ENCODE data around the gene TIPRL. TPM values are rescaled to one million over a fixed set of nuclear protein-coding genes. Genes with fewer than 3 reads are reported as not detected.

TIPRL gene
- polyA plus RNA-seq, 1 experiment = 52.9 TPM

DNA sequence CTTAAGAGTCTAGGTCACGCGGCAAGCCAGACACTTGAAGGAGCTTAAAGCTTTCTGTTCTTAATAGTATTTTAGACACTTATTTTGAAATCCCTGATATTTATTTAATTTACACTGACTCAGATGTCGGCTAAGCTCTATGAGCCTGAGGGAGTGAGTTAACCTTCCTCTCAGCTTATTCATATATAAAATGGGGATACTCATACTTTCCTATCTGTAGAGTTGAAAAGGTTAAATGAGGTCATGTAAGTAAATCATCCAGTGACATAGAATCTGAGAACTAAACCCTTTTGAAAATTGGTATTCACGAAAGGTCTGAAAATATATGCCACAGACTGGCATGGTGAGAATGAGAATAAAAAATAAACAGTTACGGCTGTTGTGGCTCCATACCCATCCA, 40.6 kb upstream of the TIPRL start:
- DNase-seq (ENCODE audit: low read depth, low spot score) = no peak
- Histone ChIP-seq H3K27ac (ENCODE audit: low read depth, low read length) (no peak overlapping the region), H3K4me3 (ENCODE audit: low read depth, low read length) (no peak overlapping the region), H3K27me3 (ENCODE audit: control insufficient read depth, insufficient read depth, low read length) (no peaks in the 10 kb centered on the region), H3K9me3 (ENCODE audit: control insufficient read depth, insufficient read depth, low read length) (peaks cover 3% of the 10 kb centered on the region; the same call in 1 of the 2 replicates)
- ChIA-PET CTCF (interaction anchor here (1.4 to 1.8 kb wide), 3 partner anchors 8 to 56 kb away, joined by 5 to 9 read pairs (median 6); no protein-coding TSS in a partner anchor), POLR2A (interaction anchor here (0.6 kb wide), 1 partner anchor 37 kb away, joined by 4 read pairs; no protein-coding TSS in a partner anchor)
- TF ChIP-seq, protein P1, sequence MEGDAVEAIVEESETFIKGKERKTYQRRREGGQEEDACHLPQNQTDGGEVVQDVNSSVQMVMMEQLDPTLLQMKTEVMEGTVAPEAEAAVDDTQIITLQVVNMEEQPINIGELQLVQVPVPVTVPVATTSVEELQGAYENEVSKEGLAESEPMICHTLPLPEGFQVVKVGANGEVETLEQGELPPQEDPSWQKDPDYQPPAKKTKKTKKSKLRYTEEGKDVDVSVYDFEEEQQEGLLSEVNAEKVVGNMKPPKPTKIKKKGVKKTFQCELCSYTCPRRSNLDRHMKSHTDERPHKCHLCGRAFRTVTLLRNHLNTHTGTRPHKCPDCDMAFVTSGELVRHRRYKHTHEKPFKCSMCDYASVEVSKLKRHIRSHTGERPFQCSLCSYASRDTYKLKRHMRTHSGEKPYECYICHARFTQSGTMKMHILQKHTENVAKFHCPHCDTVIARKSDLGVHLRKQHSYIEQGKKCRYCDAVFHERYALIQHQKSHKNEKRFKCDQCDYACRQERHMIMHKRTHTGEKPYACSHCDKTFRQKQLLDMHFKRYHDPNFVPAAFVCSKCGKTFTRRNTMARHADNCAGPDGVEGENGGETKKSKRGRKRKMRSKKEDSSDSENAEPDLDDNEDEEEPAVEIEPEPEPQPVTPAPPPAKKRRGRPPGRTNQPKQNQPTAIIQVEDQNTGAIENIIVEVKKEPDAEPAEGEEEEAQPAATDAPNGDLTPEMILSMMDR (IDR thresholded peaks at IDR 0.05; ENCODE audit: low read depth, low read length) = no peak

DNA sequence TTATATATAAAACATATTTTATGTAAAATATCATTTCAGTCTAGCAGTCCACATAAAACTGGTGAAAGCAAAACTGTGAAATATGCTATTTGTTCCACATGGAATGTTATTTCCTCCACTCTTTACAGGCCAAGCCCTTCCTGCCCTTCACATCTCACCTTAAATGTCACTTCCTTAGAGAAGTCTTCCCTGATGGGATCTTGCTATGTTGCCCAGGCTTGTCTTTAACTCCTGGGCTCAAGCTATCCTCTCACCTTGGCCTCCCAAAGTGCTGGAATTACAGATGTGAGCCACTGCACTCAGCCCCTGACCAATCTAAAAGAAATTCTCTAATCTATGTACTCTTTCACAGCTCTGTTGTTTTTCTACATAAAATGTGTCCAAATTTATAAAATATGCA, 39.7 kb upstream of the TIPRL start:
- no peak overlapping the region for H3K4me3 ChIP-seq (ENCODE audit: low read depth, low read length)
- no peaks in the 10 kb centered on the region for H3K27me3 ChIP-seq (ENCODE audit: control insufficient read depth, insufficient read depth, low read length)
- DNase-seq (ENCODE audit: low read depth, low spot score) = no peak
- POLR2A ChIA-PET = no interaction called here
- CTCF ChIA-PET = interaction anchor here (1.4 to 1.8 kb wide), 3 partner anchors 7 to 57 kb away, joined by 5 to 9 read pairs (median 6); no protein-coding TSS in a partner anchor
- H3K9me3 ChIP-seq (ENCODE audit: control insufficient read depth, insufficient read depth, low read length) = peaks cover 3% of the 10 kb centered on the region; the same call in 1 of the 2 replicates
- TF ChIP-seq, protein P1 (IDR thresholded peaks at IDR 0.05; ENCODE audit: low read depth, low read length) = no peak
- H3K27ac ChIP-seq (ENCODE audit: low read depth, low read length) = no peak overlapping the region

DNA sequence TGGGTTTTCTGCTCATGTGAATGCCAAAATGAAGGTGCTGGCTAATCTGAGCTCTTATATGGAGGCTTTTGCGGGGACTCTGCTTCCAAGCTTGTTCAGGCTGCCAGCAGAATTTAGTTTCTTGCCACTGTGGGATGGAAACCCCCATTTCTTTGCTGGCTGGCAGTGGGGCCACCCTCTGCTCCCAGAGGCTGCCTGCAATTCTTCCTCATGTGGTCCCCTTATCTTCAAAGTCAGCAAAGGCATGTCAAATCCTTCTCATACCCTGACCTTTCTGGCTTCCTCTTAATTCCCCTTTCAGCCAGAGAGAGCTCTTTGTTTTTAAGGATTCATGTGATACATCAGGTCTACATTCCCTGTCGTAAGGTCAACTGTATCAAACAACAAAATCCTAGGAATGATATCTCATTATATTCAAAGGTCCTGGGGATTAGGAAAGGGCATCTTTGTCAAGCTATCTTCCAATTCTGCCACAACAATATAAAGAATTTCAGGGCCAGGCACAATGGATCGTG, 36.8 kb upstream of the TIPRL start:
- no peaks in the 10 kb centered on the region for H3K9me3 ChIP-seq (ENCODE audit: control insufficient read depth, insufficient read depth, low read length)
- no peak overlapping the region for H3K4me3 ChIP-seq (ENCODE audit: low read depth, low read length)
- DNase-seq (ENCODE audit: low read depth, low spot score) = no peak
- H3K27me3 ChIP-seq (ENCODE audit: control insufficient read depth, insufficient read depth, low read length) = no peaks in the 10 kb centered on the region
- POLR2A ChIA-PET = no interaction called here
- TF ChIP-seq, protein P1 (IDR thresholded peaks at IDR 0.05; ENCODE audit: low read depth, low read length) = no peak
- no peak overlapping the region for H3K27ac ChIP-seq (ENCODE audit: low read depth, low read length)
- CTCF ChIA-PET = interaction anchor here (0.6 to 1.3 kb wide), 4 partner anchors 22 to 59 kb away, joined by 3 to 6 read pairs (median 4); no protein-coding TSS in a partner anchor

DNA sequence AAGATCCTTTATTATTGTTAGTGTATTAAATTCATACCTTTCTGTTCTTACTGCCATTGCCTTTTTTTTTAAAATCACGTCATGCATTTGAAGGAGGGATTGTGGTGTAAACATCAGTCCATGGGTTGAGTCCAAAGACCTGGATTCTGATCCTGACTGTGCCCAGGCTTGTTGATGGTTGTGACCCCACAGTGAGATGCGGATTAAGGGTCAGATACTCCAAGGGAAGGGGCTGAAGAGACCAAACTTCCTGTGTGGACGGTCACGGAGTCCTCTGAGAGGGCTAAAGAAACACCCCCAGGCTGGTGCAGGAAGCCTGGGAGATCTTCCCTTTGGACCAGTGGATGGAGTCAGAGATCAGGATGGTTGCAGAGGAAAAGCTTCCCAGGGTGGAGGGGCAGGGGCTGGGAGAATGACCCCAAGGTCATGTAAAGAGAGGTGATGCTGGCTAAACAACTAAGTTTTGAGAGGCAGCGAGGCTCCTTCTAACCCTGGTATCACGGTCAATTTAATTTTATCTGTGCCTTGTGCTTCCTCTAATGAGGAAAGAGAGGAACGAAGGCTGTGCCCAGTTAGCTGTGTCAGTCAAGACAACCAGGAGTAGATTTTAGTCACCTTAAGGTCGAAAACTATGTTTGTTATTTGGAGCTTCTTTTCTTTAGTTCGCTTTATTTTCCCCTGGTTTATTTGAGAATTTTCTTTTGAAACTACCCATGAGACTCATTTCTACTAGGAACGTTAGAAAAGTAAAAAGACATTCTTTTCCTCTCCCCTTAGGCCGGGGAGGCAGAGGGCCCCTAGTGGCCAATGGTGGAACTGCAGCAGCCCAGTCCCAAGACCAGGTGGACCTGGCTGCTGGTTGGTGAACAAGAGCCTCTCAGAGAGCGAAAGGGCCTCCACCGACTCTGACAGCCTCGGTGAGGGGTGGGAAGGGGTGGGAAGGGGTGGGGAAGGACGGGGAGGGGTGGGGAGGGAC, 33.3 kb upstream of the TIPRL start:
- H3K27ac ChIP-seq (ENCODE audit: low read depth, low read length) = no peak overlapping the region
- POLR2A ChIA-PET = no interaction called here
- DNase-seq (ENCODE audit: low read depth, low spot score) = peak; percentile 70
- H3K4me3 ChIP-seq (ENCODE audit: low read depth, low read length) = no peak overlapping the region
- CTCF ChIA-PET = interaction anchor here (0.5 to 1.8 kb wide), 61 partner anchors 7 to 695 kb away, joined by 3 to 26 read pairs (median 5); partner anchors contain the start of genes GPR161 and MPZL1
- TF ChIP-seq, protein P1 (IDR thresholded peaks at IDR 0.05; ENCODE audit: low read depth, low read length) = peak; percentile 100
- no peaks in the 10 kb centered on the region for H3K9me3 ChIP-seq (ENCODE audit: control insufficient read depth, insufficient read depth, low read length)
- H3K27me3 ChIP-seq (ENCODE audit: control insufficient read depth, insufficient read depth, low read length) = no peaks in the 10 kb centered on the region

Measured in AG04450 (cell line).